ENCODE measurements around the gene ARHGDIB.

DNA sequence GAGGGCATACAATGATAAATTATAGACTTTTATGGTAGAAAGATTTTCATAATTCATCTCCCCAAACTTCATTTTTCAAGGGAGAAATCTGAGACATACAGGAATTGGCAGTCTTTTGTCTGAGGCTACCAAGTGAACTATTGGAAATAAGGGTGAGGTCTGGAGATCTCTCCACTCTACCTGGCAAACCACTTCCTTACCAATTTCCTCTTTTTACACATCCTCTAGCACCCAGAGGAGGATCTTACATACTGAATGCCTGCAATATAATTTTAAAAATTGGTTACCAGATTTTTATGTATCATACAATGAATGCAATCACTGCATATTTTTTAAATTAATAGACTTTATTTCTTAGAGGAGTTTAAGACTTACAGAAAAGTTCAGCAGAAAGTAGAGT, 18.1 kb upstream of the ARHGDIB start:
- TF ChIP-seq EZH2 (IDR thresholded peaks at IDR 0.05): no peak
- TF ChIP-seq, protein P1, sequence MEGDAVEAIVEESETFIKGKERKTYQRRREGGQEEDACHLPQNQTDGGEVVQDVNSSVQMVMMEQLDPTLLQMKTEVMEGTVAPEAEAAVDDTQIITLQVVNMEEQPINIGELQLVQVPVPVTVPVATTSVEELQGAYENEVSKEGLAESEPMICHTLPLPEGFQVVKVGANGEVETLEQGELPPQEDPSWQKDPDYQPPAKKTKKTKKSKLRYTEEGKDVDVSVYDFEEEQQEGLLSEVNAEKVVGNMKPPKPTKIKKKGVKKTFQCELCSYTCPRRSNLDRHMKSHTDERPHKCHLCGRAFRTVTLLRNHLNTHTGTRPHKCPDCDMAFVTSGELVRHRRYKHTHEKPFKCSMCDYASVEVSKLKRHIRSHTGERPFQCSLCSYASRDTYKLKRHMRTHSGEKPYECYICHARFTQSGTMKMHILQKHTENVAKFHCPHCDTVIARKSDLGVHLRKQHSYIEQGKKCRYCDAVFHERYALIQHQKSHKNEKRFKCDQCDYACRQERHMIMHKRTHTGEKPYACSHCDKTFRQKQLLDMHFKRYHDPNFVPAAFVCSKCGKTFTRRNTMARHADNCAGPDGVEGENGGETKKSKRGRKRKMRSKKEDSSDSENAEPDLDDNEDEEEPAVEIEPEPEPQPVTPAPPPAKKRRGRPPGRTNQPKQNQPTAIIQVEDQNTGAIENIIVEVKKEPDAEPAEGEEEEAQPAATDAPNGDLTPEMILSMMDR (IDR thresholded peaks at IDR 0.05): no peak

Data from neural progenitor cell (in vitro differentiated cells).